A549 (cell line): ENCODE data around the gene MAPK12. TPM values are rescaled to one million over a fixed set of nuclear protein-coding genes. Genes with fewer than 3 reads are reported as not detected.

Source experiments
- ATAC-seq, 2 experiments: fragments of 200-7000 bp in 1 of 2; fragments of >200 bp in 1 of 2; cut with Nextera tagmentation in 1 of 2; cut with Tn5 transposase in 1 of 2; 3 replicates each; pipeline versions ENCODE4 v1.8.0 to v1.9.1; 2018 to 2020; ENCODE audit warnings: mild to moderate bottlenecking in 1 of 2, moderate library complexity in 1 of 2
- CTCF ChIA-PET: fragments of 300-600 bp; sonication (Branson Sonifier 250); formaldehyde crosslinking; extraction: SDS; loops from one replicate; lab custom pipeline; 2021; ENCODE audit warnings: antibody characterized with exemption, inconsistent platforms; lab: Yijun Ruan, JAX
- POLR2A ChIA-PET: fragments of 350-600 bp; formaldehyde crosslinking; extraction: SDS; loops from one replicate; lab custom pipeline; 2021; ENCODE audit warnings: antibody characterized with exemption, inconsistent platforms; lab: Yijun Ruan, JAX
- DNase-seq, 2 experiments: peaks; one replicate each; pipeline versions ENCODE4 v3.0.0 to v3.0.0-alpha.2; 2011 to 2016; ENCODE audit warnings: low read depth in 1 of 2, low spot score in 1 of 2
- FAIRE-seq: peaks from 2 replicates; lab custom pipeline; 2011; peaks lifted over from hg19 to GRCh38; lab: Jason Lieb, UNC
- H3K27ac ChIP-seq, 2 experiments: fragments of >200 bp; sonication (Bioruptor Twin); formaldehyde crosslinking; 3 replicates each; pipeline ENCODE4 v1.5.1; 2016 to 2017
- H3K4me1 ChIP-seq: fragments of >200 bp; sonication (Bioruptor Twin); formaldehyde crosslinking; 3 replicates; pipeline ENCODE4 v1.6.1; 2016
- H3K4me2 ChIP-seq: fragments of >200 bp; sonication (Bioruptor Twin); formaldehyde crosslinking; 3 replicates; pipeline ENCODE4 v1.6.1; 2016
- H3K4me3 ChIP-seq: fragments of >200 bp; sonication (Bioruptor Twin); formaldehyde crosslinking; 3 replicates; pipeline ENCODE4 v1.5.1; 2016
- H3K9me3 ChIP-seq: fragments of >200 bp; sonication (Bioruptor Twin); formaldehyde crosslinking; 3 replicates; pipeline ENCODE4 v1.6.1; 2016
- BHLHE40 ChIP-seq: IDR thresholded peaks from 2 replicates; pipeline ENCODE4 v1.6.1; 2012; ENCODE audit warnings: low read depth, low read length, inconsistent platforms
- CBX2 ChIP-seq: fragments of 200-600 bp; sonication (generic); IDR thresholded peaks from 2 replicates; pipeline ENCODE4 v1.6.1; 2016; ENCODE audit warnings: low read depth, mild to moderate bottlenecking, borderline replicate concordance
- CHD2 ChIP-seq: fragments of 150-350 bp; IDR thresholded peaks from 2 replicates; pipeline ENCODE4 v1.6.1; 2014; ENCODE audit warnings: low read length; ENCODE audit not compliant: partially characterized antibody
- EHMT2 ChIP-seq: fragments of 200-600 bp; sonication (generic); IDR thresholded peaks from 2 replicates; pipeline ENCODE4 v1.6.1; 2016; ENCODE audit warnings: antibody characterized with exemption, low read depth, mild to moderate bottlenecking, moderate library complexity
- EP300 ChIP-seq, 2 experiments: fragments of >200 bp; sonication (Bioruptor Twin); formaldehyde crosslinking; IDR thresholded peaks; 2 replicates in 1 of 2; 3 replicates in 1 of 2; pipeline ENCODE4 v1.6.1; 2016 to 2017
- ESRRA ChIP-seq: fragments of 150-350 bp; IDR thresholded peaks from 2 replicates; pipeline ENCODE4 v1.6.1; 2014; ENCODE audit warnings: mild to moderate bottlenecking, low read length, borderline replicate concordance
- FOSB ChIP-seq: fragments of 250-450 bp; sonication (Bioruptor Pico); IDR thresholded peaks from 2 replicates; pipeline ENCODE4 v1.5.0; 2020; ENCODE audit warnings: mild to moderate bottlenecking, moderate library complexity
- FOSL2 ChIP-seq, 2 experiments: fragments of 450-650 bp in 1 of 2; fragments of >200 bp in 1 of 2; sonication (Bioruptor Twin) in 1 of 2; formaldehyde crosslinking; IDR thresholded peaks; 2 replicates each; pipeline versions ENCODE4 v1.5.0 to v1.6.1; 2016 to 2020; ENCODE audit warnings: mild to moderate bottlenecking in 1 of 2, moderate library complexity in 1 of 2
- HOXA7 ChIP-seq: fragments of 250-450 bp; sonication (Bioruptor Pico); IDR thresholded peaks from 2 replicates; pipeline ENCODE4 v1.5.0; 2020; ENCODE audit warnings: mild to moderate bottlenecking, moderate library complexity
- HOXB13 ChIP-seq: fragments of 250-450 bp; sonication (Bioruptor Pico); IDR thresholded peaks from 2 replicates; pipeline ENCODE4 v1.5.0; 2020; ENCODE audit warnings: low read depth, mild to moderate bottlenecking, moderate library complexity
- HOXB5 ChIP-seq: fragments of 250-450 bp; sonication (Bioruptor Pico); IDR thresholded peaks from 2 replicates; pipeline ENCODE4 v1.5.0; 2020; ENCODE audit warnings: mild to moderate bottlenecking, moderate library complexity
- JUNB ChIP-seq: fragments of >200 bp; sonication (Bioruptor Twin); formaldehyde crosslinking; IDR thresholded peaks from 2 replicates; pipeline ENCODE4 v1.6.1; 2016
- KDM1A ChIP-seq: fragments of 200-600 bp; sonication (generic); IDR thresholded peaks from 2 replicates; pipeline ENCODE4 v1.6.1; 2016; ENCODE audit warnings: low read depth, mild to moderate bottlenecking
- MAFK ChIP-seq: fragments of 450-650 bp; IDR thresholded peaks from 2 replicates; pipeline ENCODE4 v1.6.1; 2014; ENCODE audit not compliant: partially characterized antibody
- MAZ ChIP-seq: fragments of 150-350 bp; IDR thresholded peaks from 2 replicates; pipeline ENCODE4 v1.6.1; 2014; ENCODE audit warnings: antibody characterized with exemption, low read depth, low read length, borderline replicate concordance
- NPAS2 ChIP-seq: fragments of 250-450 bp; sonication (Bioruptor Pico); IDR thresholded peaks from 2 replicates; pipeline ENCODE4 v1.8.0; 2022; ENCODE audit warnings: mild to moderate bottlenecking, moderate library complexity, borderline replicate concordance
- POLR2A ChIP-seq: IDR thresholded peaks from 2 replicates; pipeline ENCODE4 v1.6.1; 2012; ENCODE audit warnings: mild to moderate bottlenecking, low read length
- RARB ChIP-seq: fragments of 250-450 bp; sonication (Bioruptor Pico); IDR thresholded peaks from 2 replicates; pipeline ENCODE4 v1.8.0; 2021; ENCODE audit warnings: mild to moderate bottlenecking, moderate library complexity
- RCOR1 ChIP-seq: fragments of 150-350 bp; IDR thresholded peaks from 2 replicates; pipeline ENCODE4 v1.6.1; 2014; ENCODE audit warnings: antibody characterized with exemption, low read length, low read depth
- SMC3 ChIP-seq: fragments of >200 bp; sonication (Bioruptor Twin); formaldehyde crosslinking; IDR thresholded peaks from 3 replicates; pipeline ENCODE4 v1.6.1; 2018; ENCODE audit warnings: inconsistent platforms
- TFCP2L1 ChIP-seq: fragments of 250-450 bp; sonication (Bioruptor Pico); IDR thresholded peaks from 2 replicates; pipeline ENCODE4 v1.5.0; 2021; ENCODE audit warnings: mild to moderate bottlenecking
- WGBS: methylation state at CpG from one replicate; pipeline ENCODE4 v1.1.6; 2017; ENCODE audit errors: missing lambda C conversion rate; 5-methylcytosine and 5-hydroxymethylcytosine counted together
- polyA plus RNA-seq, 4 experiments: library from polyadenylated mRNA; depleted of rRNA in 3 of 4; stranded (reverse); fragments of >200 nt; fragmentation: RNase III in 1 of 4; extraction: RNeasy Plus Mini Kit Qiagen cat#74134 plus additional on column Dnase treatment in 1 of 4; gene quantifications; 2 replicates in 3 of 4; 3 replicates in 1 of 4; pipeline ENCODE4 v1.2.3, GENCODE V29; 2011 to 2017
- TF ChIP-seq, protein P1 (sequence below): fragments of >200 bp; sonication (Bioruptor Twin); formaldehyde crosslinking; IDR thresholded peaks from 3 replicates; pipeline ENCODE4 v1.6.1; 2016
- TF ChIP-seq, protein P2 (sequence below): fragments of 250-450 bp; sonication (Bioruptor Pico); IDR thresholded peaks from 2 replicates; pipeline ENCODE4 v1.5.0; 2020; ENCODE audit warnings: low read depth, mild to moderate bottlenecking, moderate library complexity
- TF ChIP-seq, protein P3 (sequence below): IDR thresholded peaks from 2 replicates; pipeline ENCODE4 v1.6.1; 2012
- TF ChIP-seq, protein P4 (sequence below): fragments of 250-450 bp; sonication (Bioruptor Pico); IDR thresholded peaks from 2 replicates; pipeline ENCODE4 v1.5.0; 2021; ENCODE audit warnings: mild to moderate bottlenecking, moderate library complexity, borderline replicate concordance

The MAPK12 gene
- polyA plus RNA-seq, 2 of the 4 experiments (the other 2 are of a cell fraction): 12.5 to 25.8 TPM

DNA sequence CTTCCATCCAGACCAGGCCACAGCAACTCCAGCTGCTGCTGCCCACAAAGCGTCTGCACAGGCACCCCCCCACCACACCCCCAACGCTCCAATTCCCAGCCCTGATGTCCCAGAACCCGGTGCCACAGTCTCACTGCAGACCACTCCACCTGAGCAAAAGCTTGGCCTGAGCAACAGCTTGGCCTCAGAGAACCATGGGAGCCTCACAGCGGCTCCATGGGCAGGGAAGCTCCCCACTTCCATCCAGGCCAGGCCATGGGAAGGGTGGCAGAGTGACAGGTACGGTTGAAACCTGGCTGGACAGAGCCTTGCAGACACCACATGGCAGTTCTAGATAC, 32.8 kb upstream of the MAPK12 start:
- 50% methylated on average over 1 of the region's 5 CpGs for WGBS
- peaks cover 48% of the 10 kb centered on the region for H3K4me1 ChIP-seq
- ChIA-PET POLR2A (interaction anchor here (0.6 to 2.4 kb wide), 2 partner anchors 11 to 180 kb away, joined by 6 to 11 read pairs; no protein-coding TSS in a partner anchor), CTCF (interaction anchor here (0.8 to 5.2 kb wide), 9 partner anchors 8 to 327 kb away, joined by 3 to 35 read pairs (median 4); partner anchors contain the start of gene DENND6B)
- peak overlapping the region; percentile 92 for H3K4me2 ChIP-seq
- no peak overlapping the region; the same call in 2 of the 3 replicates for H3K4me3 ChIP-seq
- peak; percentile 7 to 24; a peak in 4 of 6 replicates for ATAC-seq
- no peak for DNase-seq
- H3K9me3 ChIP-seq: no peaks in the 10 kb centered on the region
- peak overlapping the region; percentile 92 to 94 for H3K27ac ChIP-seq
- FAIRE-seq: no peak
- no peak for TF ChIP-seq RCOR1
- TF ChIP-seq, protein P1, sequence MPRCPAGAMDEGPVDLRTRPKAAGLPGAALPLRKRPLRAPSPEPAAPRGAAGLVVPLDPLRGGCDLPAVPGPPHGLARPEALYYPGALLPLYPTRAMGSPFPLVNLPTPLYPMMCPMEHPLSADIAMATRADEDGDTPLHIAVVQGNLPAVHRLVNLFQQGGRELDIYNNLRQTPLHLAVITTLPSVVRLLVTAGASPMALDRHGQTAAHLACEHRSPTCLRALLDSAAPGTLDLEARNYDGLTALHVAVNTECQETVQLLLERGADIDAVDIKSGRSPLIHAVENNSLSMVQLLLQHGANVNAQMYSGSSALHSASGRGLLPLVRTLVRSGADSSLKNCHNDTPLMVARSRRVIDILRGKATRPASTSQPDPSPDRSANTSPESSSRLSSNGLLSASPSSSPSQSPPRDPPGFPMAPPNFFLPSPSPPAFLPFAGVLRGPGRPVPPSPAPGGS: no peak
- TF ChIP-seq CHD2: no peak
- TF ChIP-seq HOXA7 (CRISPR knock-in tag): no peak
- TF ChIP-seq RARB (CRISPR knock-in tag): no peak
- no peak for TF ChIP-seq SMC3
- no peak for TF ChIP-seq KDM1A
- no peak for TF ChIP-seq FOSB (CRISPR knock-in tag)
- TF ChIP-seq, protein P2, sequence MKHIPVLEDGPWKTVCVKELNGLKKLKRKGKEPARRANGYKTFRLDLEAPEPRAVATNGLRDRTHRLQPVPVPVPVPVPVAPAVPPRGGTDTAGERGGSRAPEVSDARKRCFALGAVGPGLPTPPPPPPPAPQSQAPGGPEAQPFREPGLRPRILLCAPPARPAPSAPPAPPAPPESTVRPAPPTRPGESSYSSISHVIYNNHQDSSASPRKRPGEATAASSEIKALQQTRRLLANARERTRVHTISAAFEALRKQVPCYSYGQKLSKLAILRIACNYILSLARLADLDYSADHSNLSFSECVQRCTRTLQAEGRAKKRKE: no peak
- no peak for TF ChIP-seq MAFK
- no peak for TF ChIP-seq HOXB5
- TF ChIP-seq, all 56 proteins: peak for 0

DNA sequence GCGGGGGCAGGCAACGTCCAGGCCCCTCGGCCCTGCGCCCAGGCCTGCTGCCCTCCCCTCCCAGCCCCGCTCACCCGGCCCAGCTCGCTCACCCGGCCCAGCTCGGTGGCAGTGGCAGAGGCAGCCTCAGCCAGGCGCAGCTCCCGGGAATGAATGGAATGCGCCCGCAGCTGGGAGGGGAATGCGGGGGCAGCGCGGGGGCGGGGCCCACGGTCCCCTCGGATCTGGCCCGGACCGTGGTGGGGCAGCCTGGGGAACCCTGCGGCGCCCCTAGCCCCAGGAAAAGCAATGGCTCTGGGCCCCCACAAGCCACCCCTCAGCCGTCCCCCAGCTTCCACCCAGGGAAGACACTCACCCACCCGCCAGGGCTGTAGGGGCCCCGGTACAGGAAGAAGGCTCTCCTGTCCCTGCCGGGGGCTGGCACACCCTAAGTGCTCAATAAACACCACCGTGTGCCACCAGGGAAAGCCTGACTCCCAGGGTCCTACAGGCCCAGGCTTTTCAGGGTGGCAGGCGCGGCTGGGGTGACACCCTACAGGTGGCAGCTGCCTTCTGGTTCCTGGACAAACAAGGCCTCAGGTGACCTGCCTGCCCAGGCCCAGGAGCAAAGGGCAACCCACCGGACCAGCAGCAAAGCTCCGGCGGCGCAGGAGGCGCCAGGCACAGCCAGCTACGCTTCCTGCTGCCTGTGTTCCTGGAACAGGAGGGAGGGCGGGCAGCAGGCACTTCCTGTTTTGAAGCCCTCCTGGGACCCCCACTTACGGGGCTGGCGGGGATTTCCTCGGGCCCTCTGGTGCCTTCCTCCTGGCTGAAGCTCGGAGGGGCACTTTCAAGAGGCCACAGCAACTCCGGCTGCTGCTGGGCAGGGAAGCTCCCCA, 32.2 kb upstream of the MAPK12 start:
- Histone ChIP-seq H3K4me1 (peaks cover 48% of the 10 kb centered on the region), H3K27ac (peak overlapping the region; percentile 92 to 94), H3K9me3 (no peaks in the 10 kb centered on the region), H3K4me2 (peak overlapping the region; percentile 92), H3K4me3 (peak overlapping the region; percentile 35)
- no peak for FAIRE-seq
- ATAC-seq: peak; percentile 71 to 84
- 21% methylated on average over 3 of the region's 42 CpGs for WGBS
- ChIA-PET POLR2A (interaction anchor here (0.6 to 2.4 kb wide), 5 partner anchors 11 to 180 kb away, joined by 3 to 11 read pairs (median 3); no protein-coding TSS in a partner anchor), CTCF (interaction anchor here (0.8 to 5.2 kb wide), 11 partner anchors 9 to 327 kb away, joined by 3 to 35 read pairs (median 4); partner anchors contain the start of gene DENND6B)
- DNase-seq: peak in 1 of 2 experiments; percentile 62
- TF ChIP-seq, protein P3, sequence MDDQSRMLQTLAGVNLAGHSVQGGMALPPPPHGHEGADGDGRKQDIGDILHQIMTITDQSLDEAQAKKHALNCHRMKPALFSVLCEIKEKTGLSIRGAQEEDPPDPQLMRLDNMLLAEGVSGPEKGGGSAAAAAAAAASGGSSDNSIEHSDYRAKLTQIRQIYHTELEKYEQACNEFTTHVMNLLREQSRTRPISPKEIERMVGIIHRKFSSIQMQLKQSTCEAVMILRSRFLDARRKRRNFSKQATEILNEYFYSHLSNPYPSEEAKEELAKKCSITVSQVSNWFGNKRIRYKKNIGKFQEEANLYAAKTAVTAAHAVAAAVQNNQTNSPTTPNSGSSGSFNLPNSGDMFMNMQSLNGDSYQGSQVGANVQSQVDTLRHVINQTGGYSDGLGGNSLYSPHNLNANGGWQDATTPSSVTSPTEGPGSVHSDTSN: 0 out of 2 replicates have a peak, but pooled peaks have one; percentile 31
- no peak for TF ChIP-seq POLR2A

DNA sequence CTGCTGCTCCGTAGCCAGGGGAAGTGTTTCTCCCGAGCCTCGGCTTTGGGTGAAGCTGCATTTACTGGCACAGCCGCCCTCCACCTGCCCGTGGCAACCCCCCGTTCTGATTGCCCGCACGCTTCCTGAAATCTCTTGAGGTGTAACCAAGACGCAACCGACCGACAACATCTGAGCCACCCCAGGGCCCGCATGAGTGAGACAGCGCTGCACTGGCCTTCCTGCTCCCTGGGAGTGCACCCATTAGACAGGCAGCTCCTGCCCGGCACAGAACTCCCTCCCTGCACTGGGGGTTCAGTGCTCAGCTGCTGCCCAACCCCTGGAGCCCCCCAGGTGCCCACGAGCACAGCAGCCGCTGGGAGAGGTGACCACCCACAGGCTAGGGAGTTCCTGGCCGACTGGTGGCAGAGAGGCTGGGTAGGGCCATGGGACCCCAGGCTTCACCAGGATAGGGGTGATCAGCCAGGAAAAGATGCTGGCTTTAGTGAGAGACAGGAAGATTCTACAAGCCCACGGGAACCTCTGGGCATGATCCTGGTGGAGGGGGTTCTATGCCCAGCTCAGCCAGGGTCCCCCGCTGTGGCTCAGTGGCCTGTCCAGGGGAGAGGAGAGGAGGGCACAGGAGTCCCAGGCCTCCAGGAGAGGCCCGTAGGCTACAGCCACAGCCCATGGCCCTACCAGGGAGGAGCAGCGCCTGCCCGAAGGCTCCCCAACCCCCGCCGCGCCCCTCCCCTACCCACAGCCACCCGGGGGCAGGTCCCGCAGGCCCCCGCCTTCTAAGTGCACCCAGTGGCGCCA, 31.4 kb upstream of the MAPK12 start:
- H3K27ac ChIP-seq: peak overlapping the region; percentile 92 to 94
- FAIRE-seq: no peak
- WGBS: no CpG with 5 or more reads among the region's 29 CpGs
- CTCF ChIA-PET: interaction anchor here (1.0 to 5.2 kb wide), 6 partner anchors 14 to 50 kb away, joined by 4 to 35 read pairs (median 5); partner anchors contain the start of genes DENND6B and PLXNB2
- TF ChIP-seq EP300 (IDR thresholded peaks at IDR 0.05) (no peak), FOSL2 (IDR thresholded peaks at IDR 0.05) (no peak), FOSL2 (CRISPR knock-in tag; IDR thresholded peaks at IDR 0.05) (no peak), MAZ (no peak), HOXB13 (CRISPR knock-in tag) (no peak), EHMT2 (no peak), CBX2 (no peak), ESRRA (no peak), NPAS2 (CRISPR knock-in tag) (no peak), JUNB (no peak), BHLHE40 (no peak), TFCP2L1 (CRISPR knock-in tag) (no peak)
- TF ChIP-seq, protein P4, sequence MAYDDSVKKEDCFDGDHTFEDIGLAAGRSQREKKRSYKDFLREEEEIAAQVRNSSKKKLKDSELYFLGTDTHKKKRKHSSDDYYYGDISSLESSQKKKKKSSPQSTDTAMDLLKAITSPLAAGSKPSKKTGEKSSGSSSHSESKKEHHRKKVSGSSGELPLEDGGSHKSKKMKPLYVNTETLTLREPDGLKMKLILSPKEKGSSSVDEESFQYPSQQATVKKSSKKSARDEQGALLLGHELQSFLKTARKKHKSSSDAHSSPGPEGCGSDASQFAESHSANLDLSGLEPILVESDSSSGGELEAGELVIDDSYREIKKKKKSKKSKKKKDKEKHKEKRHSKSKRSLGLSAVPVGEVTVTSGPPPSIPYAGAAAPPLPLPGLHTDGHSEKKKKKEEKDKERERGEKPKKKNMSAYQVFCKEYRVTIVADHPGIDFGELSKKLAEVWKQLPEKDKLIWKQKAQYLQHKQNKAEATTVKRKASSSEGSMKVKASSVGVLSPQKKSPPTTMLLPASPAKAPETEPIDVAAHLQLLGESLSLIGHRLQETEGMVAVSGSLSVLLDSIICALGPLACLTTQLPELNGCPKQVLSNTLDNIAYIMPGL (CRISPR knock-in tag): no peak
- TF ChIP-seq, all 56 proteins: peak for 0
- POLR2A ChIA-PET: interaction anchor here (0.6 to 2.4 kb wide), 4 partner anchors 10 to 30 kb away, joined by 3 to 11 read pairs (median 3); no protein-coding TSS in a partner anchor
- Histone ChIP-seq H3K4me3 (peak overlapping the region; percentile 35), H3K4me1 (peaks cover 43% of the 10 kb centered on the region), H3K4me2 (peak overlapping the region; percentile 92), H3K9me3 (no peaks in the 10 kb centered on the region)
- ATAC-seq (peak; percentile 32 to 60), DNase-seq (no peak)
